ENCODE data around the gene IGFN1. TPM values are rescaled to one million over a fixed set of nuclear protein-coding genes. Genes with fewer than 3 reads are reported as not detected.

IGFN1 gene
- polyA plus RNA-seq, 2 donors = 0.01 to 0.02 TPM

DNA sequence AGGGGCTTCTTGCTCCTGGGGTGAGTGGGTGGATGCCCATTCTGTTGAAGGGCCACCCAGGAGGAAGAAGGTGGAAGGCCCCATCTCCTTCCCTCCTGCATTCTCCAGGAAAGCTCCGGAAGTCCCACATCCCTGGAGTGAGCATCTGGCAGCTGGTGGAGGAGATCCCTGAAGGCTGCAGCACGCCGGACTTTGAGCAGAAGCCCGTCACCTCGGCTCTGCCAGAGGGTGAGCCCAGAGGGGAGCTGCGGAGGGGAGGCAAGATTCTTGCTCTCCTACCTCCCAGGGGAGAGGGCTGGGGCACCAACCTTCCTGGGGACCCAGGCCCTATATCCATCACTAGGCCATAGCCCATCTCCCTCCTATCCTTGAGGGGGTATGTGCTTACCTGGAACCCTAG is 3.4 kb downstream of the IGFN1 start:
- H3K4me1 ChIP-seq (ENCODE audit: control insufficient read depth in 2 of 2, insufficient read depth in 2 of 2, low read length in 1 of 2) = no peaks in the 10 kb centered on the region
- H3K27ac ChIP-seq (ENCODE audit: low read depth in 2 of 2, low read length in 1 of 2) = no peak overlapping the region
- H3K9me3 ChIP-seq (ENCODE audit: control insufficient read depth in 2 of 2, insufficient read depth in 1 of 2, low read depth in 1 of 2, low read length in 1 of 2) = no peaks in the 10 kb centered on the region
- 73 to 91% methylated on average over 6 of the region's 6 CpGs for WGBS, 2 donors
- H3K36me3 ChIP-seq (ENCODE audit: control insufficient read depth in 2 of 2, insufficient read depth in 2 of 2, low read length in 1 of 2) = no peaks in the 10 kb centered on the region
- peaks cover 4 to 7% of the 10 kb centered on the region in 2 donors for H3K27me3 ChIP-seq (ENCODE audit: control insufficient read depth in 1 of 2, insufficient read depth in 2 of 2, low read length in 2 of 2)
- no peak overlapping the region for H3K4me3 ChIP-seq (ENCODE audit: low read depth in 1 of 2, low read length in 2 of 2)

GRCh38 chr1:201198598-201198997 is 8.0 kb downstream of the IGFN1 start:
- Histone ChIP-seq H3K36me3 (ENCODE audit: control insufficient read depth in 2 of 2, insufficient read depth in 2 of 2, low read length in 1 of 2) (no peaks in the 10 kb centered on the region), H3K4me3 (ENCODE audit: low read depth in 1 of 2, low read length in 2 of 2) (no peak overlapping the region), H3K9me3 (ENCODE audit: control insufficient read depth in 2 of 2, insufficient read depth in 1 of 2, low read depth in 1 of 2, low read length in 1 of 2) (no peaks in the 10 kb centered on the region), H3K27ac (ENCODE audit: low read depth in 2 of 2, low read length in 1 of 2) (no peak overlapping the region), H3K27me3 (ENCODE audit: control insufficient read depth in 1 of 2, insufficient read depth in 2 of 2, low read length in 2 of 2) (no peaks in the 10 kb centered on the region), H3K4me1 (ENCODE audit: control insufficient read depth in 2 of 2, insufficient read depth in 2 of 2, low read length in 1 of 2) (no peaks in the 10 kb centered on the region)
- WGBS, 2 donors = 89 to 90% methylated on average over 3 of the region's 3 CpGs

DNA sequence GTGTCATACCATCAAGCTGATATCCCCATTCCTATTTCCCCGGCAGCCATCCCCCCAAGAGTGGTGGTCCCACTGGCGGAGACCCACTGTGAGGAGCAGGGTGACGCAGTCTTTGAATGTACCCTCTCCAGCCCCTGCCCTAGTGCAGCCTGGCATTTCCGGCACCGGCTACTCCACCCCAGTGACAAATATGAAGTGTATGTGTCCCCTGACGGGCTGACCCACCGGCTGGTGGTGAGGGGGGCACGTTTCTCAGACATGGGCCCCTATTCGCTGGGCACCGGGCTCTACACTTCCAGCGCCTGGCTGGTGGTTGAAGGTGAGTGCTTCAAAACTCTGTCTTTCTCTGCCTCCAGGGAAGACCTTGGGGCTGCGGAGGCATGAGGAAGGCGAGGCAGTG is 14.4 kb downstream of the IGFN1 start:
- Histone ChIP-seq H3K36me3 (ENCODE audit: control insufficient read depth in 2 of 2, insufficient read depth in 2 of 2, low read length in 1 of 2) (no peaks in the 10 kb centered on the region), H3K9me3 (ENCODE audit: control insufficient read depth in 2 of 2, insufficient read depth in 1 of 2, low read depth in 1 of 2, low read length in 1 of 2) (no peaks in the 10 kb centered on the region), H3K4me1 (ENCODE audit: control insufficient read depth in 2 of 2, insufficient read depth in 2 of 2, low read length in 1 of 2) (peaks cover 0 to 2% of the 10 kb centered on the region in 2 donors), H3K4me3 (ENCODE audit: low read depth in 1 of 2, low read length in 2 of 2) (no peak overlapping the region), H3K27me3 (ENCODE audit: control insufficient read depth in 1 of 2, insufficient read depth in 2 of 2, low read length in 2 of 2) (no peaks in the 10 kb centered on the region), H3K27ac (ENCODE audit: low read depth in 2 of 2, low read length in 1 of 2) (no peak overlapping the region)
- 89 to 91% methylated on average over 13 of the region's 13 CpGs for WGBS, 2 donors

DNA sequence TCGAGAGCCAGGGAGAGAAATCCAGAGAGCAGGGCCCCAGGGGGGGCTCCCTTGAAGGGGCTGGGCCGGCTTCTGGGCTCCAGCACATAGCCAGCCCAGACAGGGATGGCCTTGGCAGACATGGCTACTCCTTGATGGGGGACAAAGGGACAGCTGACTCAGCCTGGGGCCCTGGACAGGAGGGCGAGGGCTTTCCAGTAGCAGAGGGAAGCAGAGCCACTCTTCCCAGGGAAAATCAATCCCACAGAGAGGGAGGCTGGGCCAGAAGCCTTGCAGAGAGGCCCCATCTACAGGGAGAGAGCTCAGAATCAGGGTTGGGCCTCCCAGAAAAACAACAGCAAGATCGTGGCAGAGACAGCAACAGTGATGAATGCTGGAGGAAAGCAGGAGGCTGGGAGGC is 15.6 kb downstream of the IGFN1 start:
- Histone ChIP-seq H3K36me3 (ENCODE audit: control insufficient read depth in 2 of 2, insufficient read depth in 2 of 2, low read length in 1 of 2) (no peaks in the 10 kb centered on the region), H3K4me1 (ENCODE audit: control insufficient read depth in 2 of 2, insufficient read depth in 2 of 2, low read length in 1 of 2) (peaks cover 0 to 2% of the 10 kb centered on the region in 2 donors), H3K4me3 (ENCODE audit: low read depth in 1 of 2, low read length in 2 of 2) (no peak overlapping the region), H3K27ac (ENCODE audit: low read depth in 2 of 2, low read length in 1 of 2) (no peak overlapping the region), H3K9me3 (ENCODE audit: control insufficient read depth in 2 of 2, insufficient read depth in 1 of 2, low read depth in 1 of 2, low read length in 1 of 2) (no peaks in the 10 kb centered on the region), H3K27me3 (ENCODE audit: control insufficient read depth in 1 of 2, insufficient read depth in 2 of 2, low read length in 2 of 2) (no peaks in the 10 kb centered on the region)
- WGBS, 2 donors = 57 to 61% methylated on average over 4 of the region's 4 CpGs

DNA sequence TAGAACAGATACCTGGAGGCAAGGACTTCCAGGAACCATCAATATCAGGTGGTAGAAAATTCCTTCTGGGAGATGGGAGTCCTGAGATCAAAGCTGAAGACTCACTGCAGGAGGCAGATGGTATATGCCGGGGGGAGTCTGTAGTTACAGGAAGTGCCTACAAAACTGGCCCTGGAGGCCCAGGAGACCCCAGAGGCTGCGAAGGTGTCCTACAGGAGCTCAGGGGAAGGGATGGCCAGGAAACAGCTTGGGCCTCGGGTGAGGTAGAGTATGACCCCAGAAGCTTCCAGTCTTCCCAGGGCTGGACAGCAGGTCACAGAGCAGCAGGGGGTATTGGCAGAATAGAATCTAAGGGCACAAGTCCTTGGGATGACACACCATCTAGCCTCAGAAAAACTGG is 16.4 kb downstream of the IGFN1 start:
- 86 to 87% methylated on average over 3 of the region's 3 CpGs for WGBS, 2 donors
- no peak overlapping the region for H3K4me3 ChIP-seq (ENCODE audit: low read depth in 1 of 2, low read length in 2 of 2)
- H3K27me3 ChIP-seq (ENCODE audit: control insufficient read depth in 1 of 2, insufficient read depth in 2 of 2, low read length in 2 of 2) = peaks cover 0 to 2% of the 10 kb centered on the region in 2 donors
- H3K36me3 ChIP-seq (ENCODE audit: control insufficient read depth in 2 of 2, insufficient read depth in 2 of 2, low read length in 1 of 2) = no peaks in the 10 kb centered on the region
- no peaks in the 10 kb centered on the region for H3K9me3 ChIP-seq (ENCODE audit: control insufficient read depth in 2 of 2, insufficient read depth in 1 of 2, low read depth in 1 of 2, low read length in 1 of 2)
- H3K27ac ChIP-seq (ENCODE audit: low read depth in 2 of 2, low read length in 1 of 2) = no peak overlapping the region
- peaks cover 0 to 2% of the 10 kb centered on the region in 2 donors for H3K4me1 ChIP-seq (ENCODE audit: control insufficient read depth in 2 of 2, insufficient read depth in 2 of 2, low read length in 1 of 2)

- 89 to 98% methylated on average over 2 of the region's 2 CpGs for WGBS, 2 donors
Observed at GRCh38 chr1:201208236-201208635, 17.6 kb downstream of the IGFN1 start.

DNA sequence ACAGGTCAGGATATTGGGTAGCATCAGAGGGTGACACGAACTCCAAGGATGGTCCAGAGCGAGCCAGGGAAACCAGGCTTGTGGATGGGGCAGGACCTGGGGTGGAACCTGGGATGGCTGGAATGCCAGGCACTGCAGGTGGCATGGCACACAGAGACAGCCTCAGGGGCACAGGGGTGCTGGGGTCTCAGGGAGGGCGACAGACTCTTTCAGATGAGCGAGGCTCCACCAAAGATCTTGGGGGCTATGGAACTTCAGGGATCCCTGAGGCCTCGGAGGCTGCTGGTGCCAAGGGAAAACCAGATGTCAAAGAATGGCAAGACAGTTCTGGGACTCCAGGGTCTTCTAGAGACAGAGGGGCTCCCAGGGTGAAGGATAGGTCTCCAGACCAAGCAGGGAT is 21.4 kb downstream of the IGFN1 start:
- Histone ChIP-seq H3K4me1 (ENCODE audit: control insufficient read depth in 2 of 2, insufficient read depth in 2 of 2, low read length in 1 of 2) (no peaks in the 10 kb centered on the region), H3K27ac (ENCODE audit: low read depth in 2 of 2, low read length in 1 of 2) (no peak overlapping the region), H3K36me3 (ENCODE audit: control insufficient read depth in 2 of 2, insufficient read depth in 2 of 2, low read length in 1 of 2) (no peaks in the 10 kb centered on the region), H3K9me3 (ENCODE audit: control insufficient read depth in 2 of 2, insufficient read depth in 1 of 2, low read depth in 1 of 2, low read length in 1 of 2) (no peaks in the 10 kb centered on the region), H3K4me3 (ENCODE audit: low read depth in 1 of 2, low read length in 2 of 2) (no peak overlapping the region), H3K27me3 (ENCODE audit: control insufficient read depth in 1 of 2, insufficient read depth in 2 of 2, low read length in 2 of 2) (peaks cover 0 to 2% of the 10 kb centered on the region in 2 donors)
- 91 to 94% methylated on average over 5 of the region's 5 CpGs for WGBS, 2 donors

More at GRCh38 chr1:201208236-201208635, 17.6 kb downstream of the IGFN1 start:
- no peaks in the 10 kb centered on the region for H3K9me3 ChIP-seq (ENCODE audit: control insufficient read depth in 2 of 2, insufficient read depth in 1 of 2, low read depth in 1 of 2, low read length in 1 of 2)
- H3K4me1 ChIP-seq (ENCODE audit: control insufficient read depth in 2 of 2, insufficient read depth in 2 of 2, low read length in 1 of 2) = peaks cover 0 to 2% of the 10 kb centered on the region in 2 donors
- no peak overlapping the region for H3K4me3 ChIP-seq (ENCODE audit: low read depth in 1 of 2, low read length in 2 of 2)
- H3K27ac ChIP-seq (ENCODE audit: low read depth in 2 of 2, low read length in 1 of 2) = no peak overlapping the region
- peaks cover 0 to 2% of the 10 kb centered on the region in 2 donors for H3K27me3 ChIP-seq (ENCODE audit: control insufficient read depth in 1 of 2, insufficient read depth in 2 of 2, low read length in 2 of 2)
- H3K36me3 ChIP-seq (ENCODE audit: control insufficient read depth in 2 of 2, insufficient read depth in 2 of 2, low read length in 1 of 2) = no peaks in the 10 kb centered on the region

GRCh38 chr1:201212461-201213055 is 21.9 kb downstream of the IGFN1 start:
- H3K9me3 ChIP-seq (ENCODE audit: control insufficient read depth in 2 of 2, insufficient read depth in 1 of 2, low read depth in 1 of 2, low read length in 1 of 2) = no peaks in the 10 kb centered on the region
- H3K4me3 ChIP-seq (ENCODE audit: low read depth in 1 of 2, low read length in 2 of 2) = no peak overlapping the region
- no peak overlapping the region for H3K27ac ChIP-seq (ENCODE audit: low read depth in 2 of 2, low read length in 1 of 2)
- H3K36me3 ChIP-seq (ENCODE audit: control insufficient read depth in 2 of 2, insufficient read depth in 2 of 2, low read length in 1 of 2) = no peaks in the 10 kb centered on the region
- H3K4me1 ChIP-seq (ENCODE audit: control insufficient read depth in 2 of 2, insufficient read depth in 2 of 2, low read length in 1 of 2) = no peaks in the 10 kb centered on the region
- H3K27me3 ChIP-seq (ENCODE audit: control insufficient read depth in 1 of 2, insufficient read depth in 2 of 2, low read length in 2 of 2) = peaks cover 0 to 2% of the 10 kb centered on the region in 2 donors
- WGBS, 2 donors = 91% methylated on average over 8 of the region's 8 CpGs

GRCh38 chr1:201213106-201213770 is 22.6 kb downstream of the IGFN1 start:
- no peaks in the 10 kb centered on the region for H3K9me3 ChIP-seq (ENCODE audit: control insufficient read depth in 2 of 2, insufficient read depth in 1 of 2, low read depth in 1 of 2, low read length in 1 of 2)
- no peak overlapping the region for H3K4me3 ChIP-seq (ENCODE audit: low read depth in 1 of 2, low read length in 2 of 2)
- no peaks in the 10 kb centered on the region for H3K4me1 ChIP-seq (ENCODE audit: control insufficient read depth in 2 of 2, insufficient read depth in 2 of 2, low read length in 1 of 2)
- whole genome bisulfite sequencing, 2 donors = 82 to 83% methylated on average over 6 of the region's 6 CpGs
- no peaks in the 10 kb centered on the region for H3K36me3 ChIP-seq (ENCODE audit: control insufficient read depth in 2 of 2, insufficient read depth in 2 of 2, low read length in 1 of 2)
- peaks cover 0 to 2% of the 10 kb centered on the region in 2 donors for H3K27me3 ChIP-seq (ENCODE audit: control insufficient read depth in 1 of 2, insufficient read depth in 2 of 2, low read length in 2 of 2)
- no peak overlapping the region for H3K27ac ChIP-seq (ENCODE audit: low read depth in 2 of 2, low read length in 1 of 2)

DNA sequence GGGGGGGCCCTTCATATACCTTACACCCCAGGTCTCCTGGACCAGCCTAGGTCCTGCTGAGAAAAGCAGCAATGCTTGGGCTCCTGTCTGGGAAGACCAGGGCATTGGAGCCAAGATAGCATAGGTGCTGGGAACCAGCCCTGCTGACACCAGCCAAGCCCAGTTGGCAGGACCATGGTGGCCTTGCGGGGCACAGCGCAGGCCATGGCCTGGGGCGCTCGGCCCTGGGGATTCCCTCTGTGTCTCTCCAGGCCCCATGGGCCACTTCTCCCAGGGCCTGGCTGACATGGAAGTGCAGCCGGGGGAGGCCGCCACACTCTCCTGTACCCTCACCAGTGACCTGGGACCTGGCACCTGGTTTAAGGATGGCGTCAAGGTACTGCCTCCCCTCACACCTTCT is 23.3 kb downstream of the IGFN1 start:
- 86 to 89% methylated on average over 7 of the region's 7 CpGs for WGBS, 2 donors
- Histone ChIP-seq H3K4me3 (ENCODE audit: low read depth in 1 of 2, low read length in 2 of 2) (no peak overlapping the region), H3K27me3 (ENCODE audit: control insufficient read depth in 1 of 2, insufficient read depth in 2 of 2, low read length in 2 of 2) (peaks cover 0 to 2% of the 10 kb centered on the region in 2 donors), H3K9me3 (ENCODE audit: control insufficient read depth in 2 of 2, insufficient read depth in 1 of 2, low read depth in 1 of 2, low read length in 1 of 2) (no peaks in the 10 kb centered on the region), H3K27ac (ENCODE audit: low read depth in 2 of 2, low read length in 1 of 2) (no peak overlapping the region), H3K36me3 (ENCODE audit: control insufficient read depth in 2 of 2, insufficient read depth in 2 of 2, low read length in 1 of 2) (no peaks in the 10 kb centered on the region), H3K4me1 (ENCODE audit: control insufficient read depth in 2 of 2, insufficient read depth in 2 of 2, low read length in 1 of 2) (no peaks in the 10 kb centered on the region)

Measured in esophagus (tissue), 2 donors.